ENCODE results near the gene SGSM1. TPM values are rescaled to one million over a fixed set of nuclear protein-coding genes. Genes with fewer than 3 reads are reported as not detected.

Gene SGSM1
- total RNA-seq, 3 donors from 2014 or later, result 0.16 to 2.9 (median 1.9) TPM

DNA sequence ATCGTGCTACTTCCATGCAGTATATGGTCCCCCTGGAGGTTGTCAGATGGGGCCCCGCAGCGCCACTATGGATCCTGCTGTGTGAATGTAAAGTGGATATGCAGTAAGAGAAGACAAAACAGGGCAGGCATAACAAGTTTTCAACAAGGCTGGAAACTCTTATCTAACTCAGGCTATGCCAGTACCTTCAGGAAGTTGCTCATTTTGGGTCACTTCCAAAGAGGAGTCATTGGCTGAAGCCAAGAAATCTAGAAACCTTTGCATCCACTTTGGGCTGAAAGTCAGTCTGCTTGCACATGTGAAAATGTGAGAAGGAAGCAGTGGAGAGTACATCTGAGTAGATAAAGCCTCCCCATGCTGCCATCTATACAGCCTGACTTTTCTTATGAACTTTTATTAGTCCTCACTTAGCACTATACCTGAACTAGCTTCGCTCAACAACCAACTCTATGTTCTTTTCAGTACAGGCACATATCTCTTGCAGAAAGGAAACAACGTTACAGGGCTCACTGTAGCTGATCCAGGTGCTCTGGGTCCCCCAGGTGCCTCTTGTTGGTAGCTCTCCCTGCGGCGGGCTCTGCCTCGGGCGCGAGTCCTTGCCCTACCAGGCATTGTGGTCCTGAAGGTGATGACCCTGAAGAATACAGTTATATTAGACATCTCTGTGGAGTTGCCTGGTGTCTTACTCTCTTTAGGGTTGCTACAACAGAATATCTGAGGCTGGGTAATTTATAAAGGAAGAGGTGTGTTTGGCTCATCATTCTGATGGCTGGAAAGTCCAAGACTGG, 43.9 kb upstream of the SGSM1 start:
- Histone ChIP-seq H3K4me3 (no peak overlapping the region), H3K4me1 (no peaks in the 10 kb centered on the region), H3K9me3 (no peaks in the 10 kb centered on the region), H3K27me3 (peaks cover 0 to 7% of the 10 kb centered on the region in 2 donors), H3K36me3 (no peaks in the 10 kb centered on the region), H3K27ac (no peak overlapping the region)
- no peak for DNase-seq (ENCODE audit: low spot score in 2 of 2)
- TF ChIP-seq, protein P1, sequence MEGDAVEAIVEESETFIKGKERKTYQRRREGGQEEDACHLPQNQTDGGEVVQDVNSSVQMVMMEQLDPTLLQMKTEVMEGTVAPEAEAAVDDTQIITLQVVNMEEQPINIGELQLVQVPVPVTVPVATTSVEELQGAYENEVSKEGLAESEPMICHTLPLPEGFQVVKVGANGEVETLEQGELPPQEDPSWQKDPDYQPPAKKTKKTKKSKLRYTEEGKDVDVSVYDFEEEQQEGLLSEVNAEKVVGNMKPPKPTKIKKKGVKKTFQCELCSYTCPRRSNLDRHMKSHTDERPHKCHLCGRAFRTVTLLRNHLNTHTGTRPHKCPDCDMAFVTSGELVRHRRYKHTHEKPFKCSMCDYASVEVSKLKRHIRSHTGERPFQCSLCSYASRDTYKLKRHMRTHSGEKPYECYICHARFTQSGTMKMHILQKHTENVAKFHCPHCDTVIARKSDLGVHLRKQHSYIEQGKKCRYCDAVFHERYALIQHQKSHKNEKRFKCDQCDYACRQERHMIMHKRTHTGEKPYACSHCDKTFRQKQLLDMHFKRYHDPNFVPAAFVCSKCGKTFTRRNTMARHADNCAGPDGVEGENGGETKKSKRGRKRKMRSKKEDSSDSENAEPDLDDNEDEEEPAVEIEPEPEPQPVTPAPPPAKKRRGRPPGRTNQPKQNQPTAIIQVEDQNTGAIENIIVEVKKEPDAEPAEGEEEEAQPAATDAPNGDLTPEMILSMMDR (IDR thresholded peaks at IDR 0.05), result no peak
- TF ChIP-seq POLR2A (IDR thresholded peaks at IDR 0.05) (no peak), POLR2AphosphoS5 (IDR thresholded peaks at IDR 0.05) (no peak)
- intact Hi-C loops (cut with DNase I; ENCODE audit: low total_unique reads), result no loop called here

DNA sequence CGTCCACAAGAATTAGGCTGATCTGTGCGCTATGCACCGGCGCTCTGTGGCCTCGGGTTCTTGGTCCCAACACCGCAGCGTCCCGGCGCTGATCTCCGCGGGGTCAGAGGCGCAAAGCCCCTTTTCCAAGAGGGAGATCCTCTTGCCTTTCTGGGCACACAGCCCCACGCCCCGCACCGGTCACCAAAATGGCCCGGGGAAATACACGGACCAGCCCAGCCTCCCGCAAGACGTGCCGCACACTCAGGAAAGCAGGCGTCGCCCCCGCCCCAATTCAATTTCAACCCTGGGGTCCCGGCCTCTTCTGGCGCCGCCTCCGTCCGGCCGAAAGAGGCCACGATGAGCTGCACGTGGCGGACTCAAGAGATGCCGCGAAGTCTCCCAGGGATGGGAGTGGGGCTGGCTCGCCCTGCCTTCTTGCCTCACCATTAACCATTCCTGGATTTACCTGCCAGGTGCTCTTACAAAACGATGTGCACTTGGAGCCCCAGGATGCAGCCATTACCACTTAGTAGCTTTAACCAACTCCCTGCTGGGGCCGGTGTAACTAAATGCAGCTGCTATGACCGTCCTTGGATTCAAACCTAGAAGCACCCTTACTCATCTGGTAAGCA, 42.0 kb upstream of the SGSM1 start:
- Histone ChIP-seq H3K27ac (no peak overlapping the region), H3K27me3 (peaks cover 0 to 7% of the 10 kb centered on the region in 2 donors), H3K9me3 (no peaks in the 10 kb centered on the region), H3K36me3 (no peaks in the 10 kb centered on the region), H3K4me3 (no peak overlapping the region), H3K4me1 (no peaks in the 10 kb centered on the region)
- intact Hi-C loops (cut with DNase I; ENCODE audit: low total_unique reads), result no loop called here
- no peak for DNase-seq (ENCODE audit: low spot score in 2 of 2)
- TF ChIP-seq, protein P1 (IDR thresholded peaks at IDR 0.05), result no peak
- TF ChIP-seq POLR2A (IDR thresholded peaks at IDR 0.05), result no peak
- TF ChIP-seq POLR2AphosphoS5 (IDR thresholded peaks at IDR 0.05), result no peak

DNA sequence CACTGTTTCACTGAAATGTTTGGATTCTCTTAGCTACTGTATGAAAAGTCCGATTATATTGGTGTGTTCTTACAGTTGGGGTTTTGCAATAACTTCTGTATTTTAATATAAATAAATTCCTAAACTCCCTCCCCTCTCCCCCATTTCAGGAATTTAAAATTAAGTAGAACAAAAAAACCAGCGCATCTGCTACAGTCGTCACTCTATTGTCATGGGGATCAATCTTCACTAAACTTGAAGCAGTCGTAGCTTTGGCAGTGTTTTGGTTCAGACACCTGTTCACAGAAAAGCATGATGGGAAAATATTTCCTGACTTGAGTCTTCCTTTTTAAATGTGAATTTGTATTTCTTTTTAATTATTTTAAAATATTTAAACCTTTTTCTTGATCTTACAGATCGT, 40.8 kb upstream of the SGSM1 start:
- H3K27ac ChIP-seq, result no peak overlapping the region
- peaks cover 0 to 7% of the 10 kb centered on the region in 2 donors for H3K27me3 ChIP-seq
- TF ChIP-seq POLR2AphosphoS5 (IDR thresholded peaks at IDR 0.05) (no peak), POLR2A (IDR thresholded peaks at IDR 0.05) (no peak)
- TF ChIP-seq, protein P1 (IDR thresholded peaks at IDR 0.05), result no peak
- no peaks in the 10 kb centered on the region for H3K36me3 ChIP-seq
- intact Hi-C loops (cut with DNase I; ENCODE audit: low total_unique reads), result no loop called here
- no peaks in the 10 kb centered on the region for H3K9me3 ChIP-seq
- no peak for DNase-seq (ENCODE audit: low spot score in 2 of 2)
- no peak overlapping the region for H3K4me3 ChIP-seq
- H3K4me1 ChIP-seq, result no peaks in the 10 kb centered on the region

DNA sequence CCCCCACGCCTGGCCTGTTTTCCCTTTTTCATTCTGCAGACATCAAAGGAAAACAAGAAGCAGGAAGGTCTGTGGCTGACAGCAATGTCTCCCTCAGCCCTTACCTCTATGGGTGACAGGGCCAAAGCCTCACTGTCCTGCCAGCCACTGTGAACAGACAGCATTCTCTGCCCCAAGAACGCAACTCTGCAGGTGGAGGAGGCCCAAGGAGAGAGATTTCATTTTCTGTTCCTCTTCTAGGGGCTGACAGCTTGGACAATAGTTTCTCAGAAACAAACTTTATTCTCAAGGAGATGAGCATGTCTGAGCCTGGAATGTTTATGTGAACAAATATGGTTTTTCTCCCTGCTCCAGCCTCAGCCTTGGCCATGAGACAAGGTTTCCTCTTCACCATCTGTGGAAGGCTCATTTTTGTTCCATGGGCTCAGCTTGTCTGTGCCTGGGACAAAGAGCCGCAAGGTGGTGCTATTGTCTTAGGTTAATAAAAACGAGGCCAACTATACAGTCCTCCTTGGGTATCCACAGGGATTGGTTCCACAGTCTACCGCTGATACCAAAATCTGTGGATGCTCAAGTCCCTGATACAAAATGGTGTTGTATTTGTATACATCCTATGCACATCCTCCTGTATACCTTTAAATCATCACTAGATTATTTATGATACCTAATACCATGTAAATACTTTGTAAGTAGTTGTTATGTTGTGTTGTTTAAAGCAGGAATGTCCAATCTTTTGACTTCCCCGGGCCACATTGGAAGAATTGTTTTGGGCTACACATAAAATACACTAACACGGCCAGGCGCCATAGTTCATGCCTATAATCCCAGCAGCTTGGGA, 37.3 kb upstream of the SGSM1 start:
- intact Hi-C loops (cut with DNase I; ENCODE audit: low total_unique reads), result no loop called here

More for the DNA sequence above, 37.3 kb upstream of the SGSM1 start:
- TF ChIP-seq, protein P1 (IDR thresholded peaks at IDR 0.05), result peak in 2 of 3 donors; percentile 57 to 62
- TF ChIP-seq POLR2AphosphoS5 (IDR thresholded peaks at IDR 0.05), result no peak
- Histone ChIP-seq H3K4me1 (no peaks in the 10 kb centered on the region), H3K27me3 (peaks cover 0 to 3% of the 10 kb centered on the region in 2 donors), H3K36me3 (no peaks in the 10 kb centered on the region), H3K27ac (no peak overlapping the region), H3K9me3 (no peaks in the 10 kb centered on the region), H3K4me3 (no peak overlapping the region)
- peak; percentile 58 to 62 for DNase-seq (ENCODE audit: low spot score in 2 of 2)

All from breast epithelium (tissue), 4 donors.